GM18526 (cell line): Measurements from ENCODE around the gene L3MBTL1.
A peak's percentile ranks its signal among the peaks of the same experiment; 100 is the strongest.

Source experiments
- POLR2A ChIP-seq: IDR thresholded peaks from 3 replicates; pipeline ENCODE4 v1.6.1; 2011; ENCODE audit not compliant: insufficient read length; ENCODE audit errors: extremely low read depth

L3MBTL1 gene

DNA sequence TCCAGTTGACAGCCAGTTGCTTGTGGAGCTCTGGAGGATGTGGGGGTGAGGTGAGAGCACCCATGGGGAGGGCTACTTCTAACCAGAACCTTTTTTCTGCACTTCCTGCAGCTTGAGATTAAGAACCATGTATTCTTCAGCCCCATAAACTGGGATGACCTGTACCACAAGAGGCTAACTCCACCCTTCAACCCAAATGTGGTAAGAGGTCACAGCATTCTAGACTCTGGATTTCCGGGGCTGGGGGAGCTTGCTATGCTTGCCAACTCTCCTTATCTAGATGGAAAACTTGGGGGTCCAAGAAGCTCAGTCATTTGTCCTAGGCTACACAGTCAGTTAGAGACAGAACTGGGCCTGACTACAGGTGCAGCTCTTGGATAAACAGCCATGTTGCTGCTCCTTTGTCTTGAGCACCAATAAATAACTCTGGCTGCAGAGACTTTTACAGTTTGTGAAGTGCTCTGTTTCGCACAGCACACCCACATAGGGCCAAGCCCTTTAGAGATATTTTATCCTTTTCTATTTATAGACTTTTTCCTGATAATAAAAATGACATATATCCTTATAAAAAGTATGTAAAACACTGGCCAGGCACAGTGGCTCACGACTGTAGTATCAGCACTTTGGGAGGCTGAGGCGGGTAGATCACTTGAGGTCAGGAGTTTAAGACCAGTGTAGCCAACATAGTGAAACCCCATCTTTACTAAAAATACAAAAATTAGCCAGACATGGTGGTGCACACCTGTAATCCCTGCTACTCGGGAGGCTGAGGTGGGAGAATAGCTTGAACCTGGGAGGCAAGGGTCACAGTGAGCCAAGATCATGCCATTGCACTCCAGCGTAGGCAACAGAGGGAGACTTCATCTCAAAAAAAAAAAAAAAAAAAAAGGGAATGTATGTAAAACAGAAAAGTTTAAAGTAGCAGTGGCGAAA lies 72.6 kb downstream of the L3MBTL1 start:
- TF ChIP-seq POLR2A = no peak

- no peak for TF ChIP-seq POLR2A
Observed at GRCh38 chr20:43583133-43583864, 75.8 kb downstream of the L3MBTL1 start.

- TF ChIP-seq POLR2A = no peak
Observed at GRCh38 chr20:43583982-43584432, 76.5 kb downstream of the L3MBTL1 start.

DNA sequence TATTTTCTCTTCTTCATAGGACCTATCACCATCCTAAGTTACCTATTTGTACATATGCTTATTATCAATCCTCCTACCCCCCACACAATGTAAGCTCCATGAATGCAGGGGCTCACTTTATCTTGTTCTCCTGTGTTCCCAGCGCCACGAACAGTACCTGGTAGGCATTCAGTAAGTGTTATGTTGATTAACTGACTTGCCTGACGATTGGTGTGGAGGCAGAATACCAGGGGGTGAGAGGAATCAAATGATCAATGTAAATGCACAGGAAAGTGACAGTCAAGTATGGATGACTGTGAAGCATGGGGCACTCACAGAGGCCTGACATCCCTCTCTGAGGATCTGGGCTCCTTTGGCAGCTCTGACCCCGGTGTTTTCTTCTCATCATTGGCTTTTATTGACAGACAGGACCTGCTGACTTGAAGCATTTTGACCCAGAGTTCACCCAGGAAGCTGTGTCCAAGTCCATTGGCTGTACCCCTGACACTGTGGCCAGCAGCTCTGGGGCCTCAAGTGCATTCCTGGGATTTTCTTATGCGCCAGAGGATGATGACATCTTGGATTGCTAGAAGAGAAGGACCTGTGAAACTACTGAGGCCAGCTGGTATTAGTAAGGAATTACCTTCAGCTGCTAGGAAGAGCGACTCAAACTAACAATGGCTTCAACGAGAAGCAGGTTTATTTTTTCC lies 77.1 kb downstream of the L3MBTL1 start:
- TF ChIP-seq POLR2A = no peak

- TF ChIP-seq POLR2A = no peak
Observed at GRCh38 chr20:43586641-43587040, 79.1 kb downstream of the L3MBTL1 start.

DNA sequence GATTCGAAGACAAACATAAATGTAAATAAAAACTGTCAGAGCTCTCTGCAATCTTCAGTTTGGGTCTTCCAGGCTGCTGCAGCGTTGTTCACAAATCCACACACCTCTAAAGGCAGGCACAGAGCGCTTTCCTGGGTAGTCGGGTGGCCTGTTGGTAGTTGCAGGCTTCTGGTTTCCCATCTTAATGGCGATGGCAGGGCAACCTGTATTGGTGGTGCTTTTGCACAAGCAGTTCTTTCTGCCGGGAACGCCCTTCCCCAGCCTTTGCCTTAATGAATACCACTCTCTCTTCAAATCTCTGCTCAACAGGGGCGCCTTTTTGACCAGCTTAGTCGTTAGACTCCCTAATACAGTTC lies 82.5 kb downstream of the L3MBTL1 start:
- no peak for TF ChIP-seq POLR2A

- TF ChIP-seq POLR2A = peak; percentile 61
Observed at GRCh38 chr20:43590392-43591303, 83.2 kb downstream of the L3MBTL1 start, which contains the start of gene IFT52. IFT52 (plus strand) TSS chr20:43590937; CDS start chr20:43594699, 3,762 bp downstream.
